Measurements from ENCODE around the gene BIK. TPM values are rescaled to one million over a fixed set of nuclear protein-coding genes. Genes with fewer than 3 reads are reported as not detected.

BIK gene
- total RNA-seq, 1 experiment from 2014 or later, result 43.1 TPM

DNA sequence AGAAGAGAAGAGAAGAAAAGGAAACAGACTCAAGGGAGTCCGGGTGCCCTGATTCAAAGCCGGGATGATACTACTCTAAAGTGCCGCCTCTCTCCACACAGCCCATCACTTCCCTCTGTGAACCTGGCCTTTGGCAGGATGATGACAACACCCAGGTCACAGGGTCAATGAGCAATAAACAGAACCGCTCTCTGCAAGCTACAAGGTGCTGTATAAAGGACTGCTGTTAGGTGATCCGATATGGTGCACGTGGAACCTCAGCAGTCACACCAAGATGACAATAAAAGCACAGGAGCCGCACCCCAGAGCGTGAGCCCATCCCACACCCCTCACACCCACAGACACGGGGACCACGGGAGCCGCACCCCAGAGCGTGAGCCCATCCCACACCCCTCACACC lies 32.0 kb upstream of the BIK start:
- no peak for DNase-seq
- H3K27me3 Mint-ChIP-seq (ENCODE audit: unreplicated experiment), result no peaks in the 10 kb centered on the region
- CTCF ChIA-PET, result no interaction called here
- H3K36me3 Mint-ChIP-seq (ENCODE audit: insufficient read depth, unreplicated experiment), result peaks cover 4% of the 10 kb centered on the region
- H3K4me1 Mint-ChIP-seq (ENCODE audit: low read depth, unreplicated experiment), result peaks cover 22% of the 10 kb centered on the region
- intact Hi-C loops (cut with micrococcal nuclease; ENCODE audit: unreplicated experiment), result no loop called here
- TF ChIP-seq, protein P1, sequence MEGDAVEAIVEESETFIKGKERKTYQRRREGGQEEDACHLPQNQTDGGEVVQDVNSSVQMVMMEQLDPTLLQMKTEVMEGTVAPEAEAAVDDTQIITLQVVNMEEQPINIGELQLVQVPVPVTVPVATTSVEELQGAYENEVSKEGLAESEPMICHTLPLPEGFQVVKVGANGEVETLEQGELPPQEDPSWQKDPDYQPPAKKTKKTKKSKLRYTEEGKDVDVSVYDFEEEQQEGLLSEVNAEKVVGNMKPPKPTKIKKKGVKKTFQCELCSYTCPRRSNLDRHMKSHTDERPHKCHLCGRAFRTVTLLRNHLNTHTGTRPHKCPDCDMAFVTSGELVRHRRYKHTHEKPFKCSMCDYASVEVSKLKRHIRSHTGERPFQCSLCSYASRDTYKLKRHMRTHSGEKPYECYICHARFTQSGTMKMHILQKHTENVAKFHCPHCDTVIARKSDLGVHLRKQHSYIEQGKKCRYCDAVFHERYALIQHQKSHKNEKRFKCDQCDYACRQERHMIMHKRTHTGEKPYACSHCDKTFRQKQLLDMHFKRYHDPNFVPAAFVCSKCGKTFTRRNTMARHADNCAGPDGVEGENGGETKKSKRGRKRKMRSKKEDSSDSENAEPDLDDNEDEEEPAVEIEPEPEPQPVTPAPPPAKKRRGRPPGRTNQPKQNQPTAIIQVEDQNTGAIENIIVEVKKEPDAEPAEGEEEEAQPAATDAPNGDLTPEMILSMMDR (IDR thresholded peaks at IDR 0.05; ENCODE audit: unreplicated experiment), result no peak
- BruUV-seq (replicated peaks), result no TSS peak
- H3K27ac Mint-ChIP-seq (ENCODE audit: unreplicated experiment), result no peak overlapping the region
- H3K9me3 Mint-ChIP-seq (ENCODE audit: low read depth, unreplicated experiment), result no peaks in the 10 kb centered on the region
- no peak overlapping the region for H3K4me3 Mint-ChIP-seq (ENCODE audit: low read depth, unreplicated experiment)

DNA sequence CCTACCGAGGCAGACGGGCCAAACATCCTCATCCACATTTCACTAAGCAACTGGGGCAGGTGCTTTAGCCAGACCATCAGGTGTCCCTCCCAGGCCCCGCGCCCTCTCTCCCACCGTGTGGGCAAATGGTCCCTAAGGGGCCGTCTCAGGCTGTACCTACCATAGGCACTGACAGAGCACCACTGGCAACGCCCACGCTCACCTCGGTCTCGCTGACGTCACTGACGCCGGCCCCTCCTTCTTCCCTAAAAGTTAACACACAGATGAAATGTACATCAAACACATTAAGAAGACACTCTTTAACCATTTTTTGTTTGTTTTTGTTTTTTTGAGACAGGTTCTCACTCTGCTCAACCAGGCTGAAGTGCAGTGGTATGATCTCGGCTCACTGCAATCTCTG lies 30.8 kb upstream of the BIK start:
- intact Hi-C loops (cut with micrococcal nuclease; ENCODE audit: unreplicated experiment), result no loop called here
- DNase-seq, result no peak
- H3K4me1 Mint-ChIP-seq (ENCODE audit: low read depth, unreplicated experiment), result peaks cover 22% of the 10 kb centered on the region
- no peak overlapping the region for H3K27ac Mint-ChIP-seq (ENCODE audit: unreplicated experiment)
- TF ChIP-seq, protein P1 (IDR thresholded peaks at IDR 0.05; ENCODE audit: unreplicated experiment), result no peak
- H3K9me3 Mint-ChIP-seq (ENCODE audit: low read depth, unreplicated experiment), result no peaks in the 10 kb centered on the region
- H3K27me3 Mint-ChIP-seq (ENCODE audit: unreplicated experiment), result no peaks in the 10 kb centered on the region
- CTCF ChIA-PET, result no interaction called here
- no TSS peak for BruUV-seq (replicated peaks)
- H3K4me3 Mint-ChIP-seq (ENCODE audit: low read depth, unreplicated experiment), result no peak overlapping the region
- H3K36me3 Mint-ChIP-seq (ENCODE audit: insufficient read depth, unreplicated experiment), result peaks cover 4% of the 10 kb centered on the region

DNA sequence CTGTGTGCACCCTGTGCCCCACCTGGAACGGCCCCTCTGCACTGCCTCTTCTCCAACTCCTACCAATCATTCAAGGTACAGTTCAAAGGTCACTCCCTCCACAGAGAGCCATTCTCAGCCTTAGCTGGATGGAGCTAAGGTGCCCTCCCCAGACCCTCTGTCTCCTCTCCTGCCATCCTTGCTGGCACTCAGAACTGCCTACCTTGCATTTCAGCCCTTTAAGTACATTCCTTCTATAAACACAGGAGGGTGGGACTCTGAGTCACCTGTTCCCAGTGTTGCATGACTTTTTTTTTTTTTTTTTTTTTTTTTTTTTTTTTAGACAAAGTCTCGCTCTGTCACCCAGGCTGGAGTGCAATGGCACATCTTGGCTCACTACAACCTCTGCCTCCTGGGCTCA lies 29.9 kb upstream of the BIK start:
- Mint-ChIP-seq H3K4me1 (ENCODE audit: low read depth, unreplicated experiment) (peaks cover 22% of the 10 kb centered on the region), H3K27ac (ENCODE audit: unreplicated experiment) (peak overlapping the region; percentile 4), H3K27me3 (ENCODE audit: unreplicated experiment) (no peaks in the 10 kb centered on the region), H3K36me3 (ENCODE audit: insufficient read depth, unreplicated experiment) (peaks cover 4% of the 10 kb centered on the region), H3K4me3 (ENCODE audit: low read depth, unreplicated experiment) (no peak overlapping the region), H3K9me3 (ENCODE audit: low read depth, unreplicated experiment) (peaks cover 2% of the 10 kb centered on the region)
- CTCF ChIA-PET, result no interaction called here
- intact Hi-C loops (cut with micrococcal nuclease; ENCODE audit: unreplicated experiment), result no loop called here
- no TSS peak for BruUV-seq (replicated peaks)
- TF ChIP-seq, protein P1 (IDR thresholded peaks at IDR 0.05; ENCODE audit: unreplicated experiment), result no peak
- peak; percentile 37 for DNase-seq

DNA sequence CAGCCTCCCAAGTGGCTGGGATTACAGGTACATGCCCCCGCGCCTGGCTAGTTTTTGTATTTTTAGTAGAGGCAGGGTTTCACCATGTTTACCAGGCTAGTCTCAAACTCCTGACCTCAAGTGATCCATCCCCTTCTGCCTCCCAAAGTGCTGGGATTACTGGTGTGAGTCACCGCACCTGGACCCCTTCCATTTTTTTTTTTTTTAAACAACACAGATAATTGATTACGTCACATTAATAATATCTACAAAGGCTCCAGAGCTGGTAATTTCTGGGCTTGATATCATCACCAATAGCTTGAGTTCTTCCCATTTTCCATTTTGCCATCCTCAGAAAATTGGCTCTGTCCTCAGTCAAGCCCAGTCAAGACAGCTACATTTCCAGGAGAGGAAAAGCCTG lies 28.6 kb upstream of the BIK start:
- Mint-ChIP-seq H3K9me3 (ENCODE audit: low read depth, unreplicated experiment) (peaks cover 2% of the 10 kb centered on the region), H3K27ac (ENCODE audit: unreplicated experiment) (no peak overlapping the region), H3K4me1 (ENCODE audit: low read depth, unreplicated experiment) (peaks cover 22% of the 10 kb centered on the region), H3K27me3 (ENCODE audit: unreplicated experiment) (no peaks in the 10 kb centered on the region), H3K36me3 (ENCODE audit: insufficient read depth, unreplicated experiment) (peaks cover 4% of the 10 kb centered on the region), H3K4me3 (ENCODE audit: low read depth, unreplicated experiment) (no peak overlapping the region)
- intact Hi-C loops (cut with micrococcal nuclease; ENCODE audit: unreplicated experiment), result no loop called here
- CTCF ChIA-PET, result interaction anchor here (0.7 kb wide), 1 partner anchor 86 kb away, joined by 4 read pairs; no protein-coding TSS in a partner anchor
- DNase-seq, result no peak
- TF ChIP-seq, protein P1 (IDR thresholded peaks at IDR 0.05; ENCODE audit: unreplicated experiment), result no peak
- no TSS peak for BruUV-seq (replicated peaks)

Measured in Calu3 (cell line).